ENCODE measurements around the gene WDR44. TPM values are rescaled to one million over a fixed set of nuclear protein-coding genes. Genes with fewer than 3 reads are reported as not detected.
"Not testable (repeated sequence)": the region's sequence is repeated elsewhere in the genome, so short reads cannot be mapped to it uniquely, and the experiment has no call there.

The WDR44 gene
- total RNA-seq = 10 to 100 TPM; 12.0 to 12.7 TPM

DNA sequence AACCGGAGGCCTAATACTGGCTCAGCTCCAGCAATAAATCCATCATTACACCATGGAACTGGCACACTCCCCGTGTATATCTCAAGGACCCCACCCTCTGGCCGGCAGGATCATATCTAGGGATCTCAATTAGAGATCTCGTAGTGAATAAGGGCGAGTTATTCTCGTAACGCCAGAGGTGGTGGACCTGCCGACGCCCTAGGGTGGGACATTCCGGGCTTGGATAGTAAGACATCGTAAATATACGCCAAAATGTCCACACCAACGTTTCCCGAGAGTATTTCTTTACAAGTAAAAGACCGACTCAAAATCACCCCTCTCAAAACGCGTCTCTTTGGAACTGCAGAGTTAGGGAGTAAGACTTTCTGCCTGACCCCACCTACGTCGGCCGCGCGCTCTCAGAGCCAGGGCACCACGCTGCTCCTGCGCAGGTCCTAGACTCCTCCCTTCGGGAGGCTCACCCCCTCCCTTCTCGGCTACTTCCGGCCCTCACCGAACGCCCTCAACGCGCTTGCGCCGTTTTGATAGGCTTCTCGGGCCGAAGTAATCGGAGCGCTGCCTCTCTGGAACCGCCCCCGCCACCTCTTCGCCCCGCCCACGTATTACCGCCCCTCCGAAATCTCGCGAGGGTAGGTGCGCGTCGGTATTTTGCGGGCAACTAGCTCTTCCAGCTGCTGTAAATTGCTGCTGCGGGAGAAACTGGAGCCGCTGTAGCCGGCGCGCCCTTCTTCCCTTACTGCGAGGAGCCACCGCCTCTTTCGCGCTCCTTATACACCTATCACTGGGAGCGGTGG lies at the start of gene WDR44:
WDR44 (plus strand) TSS at position 643 of the 794 bp plus-strand sequence. CDS start 398 bp downstream, outside the sequence.
- Mint-ChIP-seq H3K36me3 (ENCODE audit: low read depth) (no peaks in the 10 kb centered on the region), H3K27me3 (no peaks in the 10 kb centered on the region), H3K9me3 (no peaks in the 10 kb centered on the region), H3K27ac (peak within 1 kb of the TSS; percentile 95), H3K4me3 (peak within 1 kb of the TSS; percentile 95), H3K4me1 (peaks cover 13% of the 10 kb centered on the region)
- peak; percentile 93 for ATAC-seq (replicated peaks)

DNA sequence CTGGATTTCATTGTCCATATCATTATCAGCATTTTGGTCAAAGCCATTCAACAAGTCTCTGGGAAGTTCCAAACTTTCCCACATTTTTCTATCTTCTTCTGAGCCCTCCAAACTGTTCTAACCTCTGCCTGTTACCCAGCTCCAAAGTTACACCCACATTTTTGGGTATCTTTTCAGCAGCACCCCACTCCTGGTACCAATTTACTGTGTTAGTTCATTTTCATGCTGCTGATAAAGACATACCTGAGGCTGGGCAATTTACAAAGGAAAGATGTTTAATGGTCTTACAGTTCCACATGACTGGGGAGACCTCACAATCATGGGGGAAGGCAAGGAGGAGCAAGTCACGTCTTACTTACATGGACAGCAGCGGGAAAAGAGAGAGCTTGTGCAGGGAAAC lies 40.1 kb upstream of the WDR44 start:
- not testable (repeated sequence) for H3K36me3 Mint-ChIP-seq (ENCODE audit: low read depth); H3K4me3 Mint-ChIP-seq; H3K27ac Mint-ChIP-seq; H3K9me3 Mint-ChIP-seq; H3K27me3 Mint-ChIP-seq; H3K4me1 Mint-ChIP-seq; ATAC-seq (replicated peaks)

DNA sequence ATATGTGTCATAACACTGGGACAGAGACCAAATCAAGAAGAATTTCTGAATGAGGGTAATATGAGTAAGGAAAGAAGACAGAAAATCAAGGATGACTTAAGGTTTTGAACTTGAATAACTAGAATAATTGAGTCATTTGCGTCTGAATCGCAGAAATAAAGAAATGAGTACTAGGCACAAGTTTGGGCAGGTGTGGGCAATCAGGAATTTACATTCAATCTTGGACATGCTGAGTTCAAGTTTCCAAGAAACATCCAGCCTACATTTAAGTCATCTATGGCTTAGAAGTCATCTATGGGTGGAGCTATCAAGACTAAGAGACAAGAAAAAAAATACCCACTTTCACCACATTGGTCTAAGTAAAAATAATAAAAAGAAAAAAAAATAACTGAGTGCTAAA lies 30.4 kb upstream of the WDR44 start:
- Mint-ChIP-seq H3K4me1 (no peaks in the 10 kb centered on the region), H3K4me3 (no peak overlapping the region), H3K36me3 (ENCODE audit: low read depth) (no peaks in the 10 kb centered on the region), H3K27ac (no peak overlapping the region), H3K27me3 (peaks cover 8% of the 10 kb centered on the region), H3K9me3 (no peaks in the 10 kb centered on the region)
- ATAC-seq (replicated peaks) = no peak

DNA sequence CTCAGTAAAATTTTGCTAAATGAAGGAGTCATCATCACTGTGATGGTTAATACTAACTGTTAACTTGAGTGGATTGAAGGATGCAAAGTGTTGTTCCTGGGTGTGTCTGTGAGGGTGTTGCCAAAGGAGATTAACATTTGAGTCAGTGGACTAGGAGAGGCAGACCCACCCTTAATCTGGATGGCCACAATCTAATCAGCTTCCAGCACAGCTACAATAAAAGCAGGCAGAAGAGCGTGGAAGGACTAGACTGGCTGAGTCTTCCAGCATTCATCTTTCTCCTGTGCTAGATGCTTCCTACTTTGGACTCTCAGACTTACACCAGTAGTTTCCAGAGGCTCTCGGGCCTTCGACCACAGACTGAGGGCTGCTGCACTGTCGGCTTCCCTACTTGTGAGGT lies 21.3 kb upstream of the WDR44 start:
- Mint-ChIP-seq H3K4me3 (no peak overlapping the region), H3K36me3 (ENCODE audit: low read depth) (no peaks in the 10 kb centered on the region), H3K4me1 (no peaks in the 10 kb centered on the region), H3K27ac (no peak overlapping the region), H3K9me3 (no peaks in the 10 kb centered on the region), H3K27me3 (no peaks in the 10 kb centered on the region)
- ATAC-seq (replicated peaks) = no peak

DNA sequence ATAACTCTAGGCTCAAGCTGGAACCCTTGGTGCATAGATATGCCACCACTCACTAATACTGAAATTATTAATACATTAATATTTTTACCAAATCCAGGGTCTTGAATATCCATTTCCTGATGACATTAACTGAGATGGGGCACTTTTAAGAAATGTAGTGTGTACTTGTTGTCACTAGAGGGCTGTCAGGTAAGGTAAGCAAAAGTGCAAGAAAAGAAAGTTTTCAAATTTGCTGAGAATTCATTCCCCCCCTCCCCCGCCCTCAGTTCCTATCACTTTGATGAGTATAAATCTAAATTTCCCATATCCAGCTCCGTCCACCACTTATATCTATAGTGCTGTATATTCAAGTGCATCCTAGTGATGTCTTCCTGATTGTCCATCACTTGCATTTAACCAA lies 20.5 kb upstream of the WDR44 start:
- no peak for ATAC-seq (replicated peaks)
- H3K36me3 Mint-ChIP-seq (ENCODE audit: low read depth) = no peaks in the 10 kb centered on the region
- H3K27me3 Mint-ChIP-seq = no peaks in the 10 kb centered on the region
- H3K4me3 Mint-ChIP-seq = no peak overlapping the region
- no peaks in the 10 kb centered on the region for H3K4me1 Mint-ChIP-seq
- no peaks in the 10 kb centered on the region for H3K9me3 Mint-ChIP-seq
- no peak overlapping the region for H3K27ac Mint-ChIP-seq

- Mint-ChIP-seq H3K27me3 (no peaks in the 10 kb centered on the region), H3K4me3 (no peak overlapping the region), H3K4me1 (no peaks in the 10 kb centered on the region), H3K9me3 (no peaks in the 10 kb centered on the region), H3K36me3 (ENCODE audit: low read depth) (no peaks in the 10 kb centered on the region), H3K27ac (no peak overlapping the region)
- no peak for ATAC-seq (replicated peaks)
Measured at GRCh38 chrX:118329175-118329574, 16.7 kb upstream of the WDR44 start.

DNA sequence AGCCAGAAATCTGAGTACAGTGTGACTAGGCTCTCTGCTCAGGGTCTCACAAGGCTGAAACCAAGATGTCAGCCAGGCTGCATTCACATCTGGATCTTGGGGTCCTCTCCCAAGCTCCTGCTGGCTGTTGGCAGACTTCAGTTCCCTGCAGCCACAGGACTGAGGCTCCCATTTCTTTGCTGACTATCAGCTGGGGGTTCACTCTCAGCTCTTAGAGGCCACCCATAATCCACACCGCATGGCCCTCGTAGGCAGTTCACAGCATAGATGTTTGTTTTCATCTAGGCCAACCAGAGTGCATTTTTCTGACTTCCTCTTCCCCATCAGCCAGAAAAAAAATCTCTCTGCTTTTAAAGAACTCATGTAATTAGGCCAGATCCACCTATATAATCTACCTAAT lies 8.2 kb upstream of the WDR44 start:
- Mint-ChIP-seq H3K27me3 (no peaks in the 10 kb centered on the region), H3K4me1 (no peaks in the 10 kb centered on the region)
- ATAC-seq (replicated peaks) = no peak

GRCh38 chrX:118338930-118339329 lies 7.0 kb upstream of the WDR44 start:
- Mint-ChIP-seq H3K4me3 (no peak overlapping the region), H3K9me3 (no peaks in the 10 kb centered on the region), H3K4me1 (no peaks in the 10 kb centered on the region), H3K27ac (no peak overlapping the region), H3K27me3 (no peaks in the 10 kb centered on the region), H3K36me3 (ENCODE audit: low read depth) (no peaks in the 10 kb centered on the region)
- no peak for ATAC-seq (replicated peaks)

More for the DNA sequence above, 8.2 kb upstream of the WDR44 start:
- no peaks in the 10 kb centered on the region for H3K9me3 Mint-ChIP-seq
- no peak overlapping the region for H3K27ac Mint-ChIP-seq
- H3K36me3 Mint-ChIP-seq (ENCODE audit: low read depth) = no peaks in the 10 kb centered on the region
- no peak overlapping the region for H3K4me3 Mint-ChIP-seq

DNA sequence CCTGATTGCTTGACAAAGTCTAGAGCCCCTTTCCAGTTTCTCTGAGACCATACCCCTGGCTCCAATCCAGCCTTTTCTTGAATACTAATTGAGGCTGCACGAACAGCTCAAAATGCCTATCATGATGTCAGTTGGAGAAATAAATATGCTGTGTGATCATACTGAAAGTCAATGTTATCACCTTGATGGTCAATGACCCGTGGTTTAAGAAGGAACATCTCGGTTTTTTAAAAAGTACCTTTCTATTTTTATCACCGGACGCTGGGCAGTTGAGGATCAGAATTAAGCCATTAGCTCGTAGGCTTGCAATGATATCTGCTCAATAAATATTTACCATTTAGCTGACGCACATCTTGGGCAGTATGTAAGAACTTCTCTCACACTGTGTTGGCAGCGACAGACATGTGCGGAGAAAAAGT lies 852 bp upstream of the WDR44 start:
- ATAC-seq (replicated peaks) = no peak
- H3K36me3 Mint-ChIP-seq (ENCODE audit: low read depth) = no peaks in the 10 kb centered on the region
- H3K4me1 Mint-ChIP-seq = peaks cover 13% of the 10 kb centered on the region
- peak overlapping the region; percentile 95 for H3K4me3 Mint-ChIP-seq
- H3K27ac Mint-ChIP-seq = peak overlapping the region; percentile 95
- H3K9me3 Mint-ChIP-seq = no peaks in the 10 kb centered on the region
- H3K27me3 Mint-ChIP-seq = no peaks in the 10 kb centered on the region

DNA sequence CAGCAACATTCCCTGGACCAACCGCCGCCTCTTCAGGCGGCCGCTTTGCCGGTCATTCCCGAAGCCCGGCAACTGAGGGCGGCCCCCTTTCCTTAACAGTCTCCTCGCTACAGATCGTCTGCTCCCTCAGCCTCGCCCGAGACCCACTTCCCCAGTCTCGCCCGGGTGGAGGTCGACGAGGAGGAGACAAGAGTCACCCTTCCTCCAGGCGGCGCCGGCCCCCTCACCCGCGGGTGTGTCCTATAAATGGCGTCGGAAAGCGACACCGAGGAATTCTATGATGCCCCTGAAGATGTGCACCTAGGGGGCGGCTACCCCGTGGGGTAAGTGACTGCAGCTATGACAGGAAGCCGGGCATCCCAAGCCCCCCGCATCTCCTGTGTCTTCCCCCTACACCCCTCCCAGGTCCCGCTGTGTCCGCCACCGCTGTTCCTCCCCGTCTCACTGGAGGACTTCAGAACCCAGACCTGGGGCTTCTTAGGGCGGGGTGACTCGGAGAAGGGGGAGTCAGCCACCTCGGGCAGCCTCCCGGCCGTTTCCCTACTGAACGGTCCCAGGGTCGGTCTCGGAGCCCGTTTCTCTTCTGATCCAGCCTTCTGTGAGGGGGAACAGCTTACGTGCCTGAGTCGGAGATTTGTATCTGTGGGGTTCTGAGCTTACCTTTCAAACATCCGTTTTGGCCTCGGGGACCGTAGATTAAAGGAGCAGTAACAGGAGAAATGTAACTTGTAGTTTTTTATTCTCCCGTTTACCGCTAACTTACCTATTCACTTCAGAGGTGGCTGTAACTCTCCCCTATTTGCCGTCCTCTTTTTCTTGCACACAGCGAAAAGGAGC lies 570 bp downstream of the WDR44 start:
- Mint-ChIP-seq H3K36me3 (ENCODE audit: low read depth) (no peaks in the 10 kb centered on the region), H3K4me1 (peaks cover 13% of the 10 kb centered on the region), H3K9me3 (no peaks in the 10 kb centered on the region), H3K27me3 (no peaks in the 10 kb centered on the region), H3K4me3 (peak overlapping the region; percentile 95), H3K27ac (peak overlapping the region; percentile 95)
- ATAC-seq (replicated peaks) = peak; percentile 46

- H3K27me3 Mint-ChIP-seq = no peaks in the 10 kb centered on the region
- H3K27ac Mint-ChIP-seq = peak overlapping the region; percentile 95
- peak; percentile 27 for ATAC-seq (replicated peaks)
- H3K4me1 Mint-ChIP-seq = peaks cover 13% of the 10 kb centered on the region
- H3K36me3 Mint-ChIP-seq (ENCODE audit: low read depth) = no peaks in the 10 kb centered on the region
- no peaks in the 10 kb centered on the region for H3K9me3 Mint-ChIP-seq
- H3K4me3 Mint-ChIP-seq = peak overlapping the region; percentile 95
Measured at GRCh38 chrX:118347131-118347530, 1.2 kb downstream of the WDR44 start.

- Mint-ChIP-seq H3K9me3 (no peaks in the 10 kb centered on the region), H3K36me3 (ENCODE audit: low read depth) (no peaks in the 10 kb centered on the region), H3K27me3 (no peaks in the 10 kb centered on the region), H3K4me1 (peaks cover 18% of the 10 kb centered on the region), H3K27ac (peak overlapping the region; percentile 95), H3K4me3 (peak overlapping the region; percentile 95)
- ATAC-seq (replicated peaks) = no peak
Measured at GRCh38 chrX:118347736-118348135, 1.8 kb downstream of the WDR44 start.

- peak overlapping the region; percentile 95 for H3K27ac Mint-ChIP-seq
- peak overlapping the region; percentile 95 for H3K4me3 Mint-ChIP-seq
Measured at GRCh38 chrX:118348186-118348810, 2.4 kb downstream of the WDR44 start.

DNA sequence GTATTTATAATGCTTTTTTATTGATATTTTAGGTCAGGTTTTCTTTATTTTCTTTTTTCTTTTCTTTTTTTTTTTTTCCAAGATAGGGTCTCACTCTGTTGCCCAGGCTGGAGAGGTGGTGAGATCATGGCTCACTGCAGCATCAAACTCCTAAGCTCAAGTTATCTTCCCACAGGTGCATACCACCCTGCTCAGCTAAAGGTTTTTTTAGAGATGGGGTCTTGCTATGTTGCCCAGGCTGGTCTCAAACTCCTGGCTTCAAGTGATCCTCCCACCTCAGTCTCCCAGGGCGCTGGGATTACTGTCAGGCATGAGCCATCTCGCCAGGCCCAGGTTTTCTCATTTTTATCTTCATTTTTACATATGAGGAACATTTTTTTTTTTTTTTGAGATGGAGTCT lies 3.3 kb downstream of the WDR44 start:
- H3K36me3 Mint-ChIP-seq (ENCODE audit: low read depth) = no peaks in the 10 kb centered on the region
- ATAC-seq (replicated peaks) = no peak
- H3K27me3 Mint-ChIP-seq = no peaks in the 10 kb centered on the region
- H3K9me3 Mint-ChIP-seq = no peaks in the 10 kb centered on the region
- H3K4me1 Mint-ChIP-seq = peaks cover 24% of the 10 kb centered on the region
- peak overlapping the region; percentile 95 for H3K27ac Mint-ChIP-seq
- H3K4me3 Mint-ChIP-seq = peak overlapping the region; percentile 95

More at GRCh38 chrX:118348186-118348810, 2.4 kb downstream of the WDR44 start:
- no peak for ATAC-seq (replicated peaks)
- peaks cover 23% of the 10 kb centered on the region for H3K4me1 Mint-ChIP-seq
- no peaks in the 10 kb centered on the region for H3K27me3 Mint-ChIP-seq
- no peaks in the 10 kb centered on the region for H3K9me3 Mint-ChIP-seq
- H3K36me3 Mint-ChIP-seq (ENCODE audit: low read depth) = no peaks in the 10 kb centered on the region
